Measurements from ENCODE around the gene MTCL1. TPM values are rescaled to one million over a fixed set of nuclear protein-coding genes. Genes with fewer than 3 reads are reported as not detected.
A peak's percentile ranks its signal among the peaks of the same experiment; 100 is the strongest.

MTCL1 gene
- total and polyA plus RNA-seq, 9 donors: 2.2 to 9.6 (median 6.5) TPM

GRCh38 chr18:8799596-8800441, 94.5 kb downstream of the MTCL1 start:
- Histone ChIP-seq H3K4me1 (ENCODE audit: insufficient read depth) (peaks cover 2% of the 10 kb centered on the region), H3K4me3 (no peak overlapping the region), H3K27me3 (no peaks in the 10 kb centered on the region), H3K9me3 (no peaks in the 10 kb centered on the region), H3K27ac (no peak overlapping the region), H3K36me3 (no peaks in the 10 kb centered on the region)
- 65 to 81% (median 81%) methylated on average over 29 of the region's 29 CpGs for WGBS, 3 donors
- TF ChIP-seq POLR2A (IDR thresholded peaks at IDR 0.05) (no peak), EP300 (IDR thresholded peaks at IDR 0.05) (no peak)
- TF ChIP-seq, protein P1, sequence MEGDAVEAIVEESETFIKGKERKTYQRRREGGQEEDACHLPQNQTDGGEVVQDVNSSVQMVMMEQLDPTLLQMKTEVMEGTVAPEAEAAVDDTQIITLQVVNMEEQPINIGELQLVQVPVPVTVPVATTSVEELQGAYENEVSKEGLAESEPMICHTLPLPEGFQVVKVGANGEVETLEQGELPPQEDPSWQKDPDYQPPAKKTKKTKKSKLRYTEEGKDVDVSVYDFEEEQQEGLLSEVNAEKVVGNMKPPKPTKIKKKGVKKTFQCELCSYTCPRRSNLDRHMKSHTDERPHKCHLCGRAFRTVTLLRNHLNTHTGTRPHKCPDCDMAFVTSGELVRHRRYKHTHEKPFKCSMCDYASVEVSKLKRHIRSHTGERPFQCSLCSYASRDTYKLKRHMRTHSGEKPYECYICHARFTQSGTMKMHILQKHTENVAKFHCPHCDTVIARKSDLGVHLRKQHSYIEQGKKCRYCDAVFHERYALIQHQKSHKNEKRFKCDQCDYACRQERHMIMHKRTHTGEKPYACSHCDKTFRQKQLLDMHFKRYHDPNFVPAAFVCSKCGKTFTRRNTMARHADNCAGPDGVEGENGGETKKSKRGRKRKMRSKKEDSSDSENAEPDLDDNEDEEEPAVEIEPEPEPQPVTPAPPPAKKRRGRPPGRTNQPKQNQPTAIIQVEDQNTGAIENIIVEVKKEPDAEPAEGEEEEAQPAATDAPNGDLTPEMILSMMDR (IDR thresholded peaks at IDR 0.05): no peak
- intact Hi-C loops (cut with DNase I): loop anchor here in 1 of 4 donors (5.0 kb wide), 1 partner anchor 78 kb away; no protein-coding TSS in a partner anchor
- DNase-seq: peak in 1 of 5 donors; percentile 32

GRCh38 chr18:8800445-8800844, 95.1 kb downstream of the MTCL1 start:
- Histone ChIP-seq H3K4me1 (ENCODE audit: insufficient read depth) (peaks cover 2% of the 10 kb centered on the region), H3K4me3 (no peak overlapping the region)

DNA sequence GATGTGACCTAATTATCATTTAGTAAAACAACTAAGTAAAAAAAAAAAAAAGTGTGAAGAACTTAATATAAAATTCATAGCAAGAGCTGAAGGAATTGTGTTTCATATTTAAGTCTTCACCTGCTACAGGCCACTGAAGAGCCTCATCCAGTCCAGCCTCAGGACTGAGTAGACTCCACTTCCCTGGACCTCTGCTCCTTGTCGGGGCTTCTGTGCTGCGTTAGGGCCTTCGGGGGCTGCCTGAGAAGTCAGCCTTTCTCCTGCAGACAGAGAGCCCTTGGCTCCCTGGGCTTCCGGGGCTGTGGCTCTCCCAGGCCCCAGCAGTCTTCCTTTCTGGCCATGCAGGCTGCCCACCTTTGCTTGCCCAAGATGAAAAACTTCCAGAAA, 95.5 kb downstream of the MTCL1 start:
- no peaks in the 10 kb centered on the region for H3K27me3 ChIP-seq
- H3K4me3 ChIP-seq: no peak overlapping the region
- TF ChIP-seq POLR2A (IDR thresholded peaks at IDR 0.05): no peak
- TF ChIP-seq, protein P1 (IDR thresholded peaks at IDR 0.05): no peak
- TF ChIP-seq EP300 (IDR thresholded peaks at IDR 0.05): no peak
- H3K27ac ChIP-seq: no peak overlapping the region
- peaks cover 2% of the 10 kb centered on the region for H3K4me1 ChIP-seq (ENCODE audit: insufficient read depth)
- intact Hi-C loops (cut with DNase I): loop anchor here in 1 of 4 donors (5.0 kb wide), 1 partner anchor 79 kb away; no protein-coding TSS in a partner anchor
- DNase-seq: no peak
- no peaks in the 10 kb centered on the region for H3K36me3 ChIP-seq
- WGBS, 3 donors: 74 to 84% (median 78%) methylated on average over 4 of the region's 4 CpGs
- H3K9me3 ChIP-seq: no peaks in the 10 kb centered on the region

More at GRCh38 chr18:8800445-8800844, 95.1 kb downstream of the MTCL1 start:
- WGBS, 3 donors: 43 to 68% (median 48%) methylated on average over 9 of the region's 9 CpGs
- no peaks in the 10 kb centered on the region for H3K9me3 ChIP-seq
- TF ChIP-seq, protein P1 (IDR thresholded peaks at IDR 0.05): no peak
- no peak for TF ChIP-seq POLR2A (IDR thresholded peaks at IDR 0.05)
- TF ChIP-seq EP300 (IDR thresholded peaks at IDR 0.05): no peak
- H3K36me3 ChIP-seq: no peaks in the 10 kb centered on the region
- H3K27ac ChIP-seq: no peak overlapping the region
- no peaks in the 10 kb centered on the region for H3K27me3 ChIP-seq
- intact Hi-C loops (cut with DNase I): loop anchor here in 1 of 4 donors (5.0 kb wide), 1 partner anchor 78 kb away; no protein-coding TSS in a partner anchor
- peak in 1 of 5 donors; percentile 34 for DNase-seq

- Histone ChIP-seq H3K9me3 (no peaks in the 10 kb centered on the region), H3K4me1 (ENCODE audit: insufficient read depth) (peaks cover 2% of the 10 kb centered on the region), H3K27me3 (no peaks in the 10 kb centered on the region), H3K27ac (no peak overlapping the region), H3K36me3 (no peaks in the 10 kb centered on the region), H3K4me3 (no peak overlapping the region)
- intact Hi-C loops (cut with DNase I): loop anchor here in 1 of 4 donors (5.0 kb wide), 1 partner anchor 79 kb away; no protein-coding TSS in a partner anchor
- no peak for DNase-seq
- TF ChIP-seq POLR2A (IDR thresholded peaks at IDR 0.05) (no peak), EP300 (IDR thresholded peaks at IDR 0.05) (no peak)
- TF ChIP-seq, protein P1 (IDR thresholded peaks at IDR 0.05): no peak
- 80 to 87% (median 81%) methylated on average over 9 of the region's 9 CpGs for WGBS, 3 donors
These were observed 96.0 kb downstream of the MTCL1 start for GRCh38 chr18:8801263-8801901.

All from ovary (tissue), 9 donors.